IMR-90 (cell line): ENCODE data around the gene PTCHD4.

Source experiments
- CEBPB ChIP-seq: IDR thresholded peaks from 2 replicates; pipeline ENCODE4 v1.6.1; 2012; ENCODE audit warnings: low read depth, low read length, improper control_type of control experiment
- CHD1 ChIP-seq: IDR thresholded peaks from 2 replicates; pipeline ENCODE4 v1.6.1; 2012; ENCODE audit warnings: low read depth, low read length, improper control_type of control experiment
- CTCF ChIP-seq: conservative IDR thresholded peaks from 2 replicates; pipeline ENCODE4 v1.5.1; 2012; ENCODE audit warnings: mild to moderate bottlenecking, low read depth, low read length, improper control_type of control experiment
- FOS ChIP-seq: fragments of 150-350 bp; IDR thresholded peaks from 2 replicates; pipeline ENCODE4 v1.6.1; 2016; ENCODE audit warnings: low read depth, low read length
- MAFK ChIP-seq: IDR thresholded peaks from 2 replicates; pipeline ENCODE4 v1.6.1; 2012; ENCODE audit warnings: low read depth, low read length, improper control_type of control experiment
- POLR2A ChIP-seq: IDR thresholded peaks from 2 replicates; pipeline ENCODE4 v1.6.1; 2012; ENCODE audit warnings: mild to moderate bottlenecking, low read depth, low read length
- RCOR1 ChIP-seq: IDR thresholded peaks from 2 replicates; pipeline ENCODE4 v1.6.1; 2012; ENCODE audit warnings: mild to moderate bottlenecking, low read length, improper control_type of control experiment; ENCODE audit not compliant: insufficient replicate concordance
- RFX5 ChIP-seq: IDR thresholded peaks from 2 replicates; pipeline ENCODE4 v1.8.0; 2012; ENCODE audit warnings: low read depth, mild to moderate bottlenecking, low read length, moderate library complexity
- USF2 ChIP-seq: fragments of 150-350 bp; IDR thresholded peaks from 2 replicates; pipeline ENCODE4 v1.6.1; 2017; ENCODE audit warnings: mild to moderate bottlenecking, antibody characterized with exemption, low read length, low read depth

- no peak for TF ChIP-seq FOS
- TF ChIP-seq CTCF = no peak
- TF ChIP-seq MAFK = no peak
- TF ChIP-seq RFX5 = no peak
- no peak for TF ChIP-seq POLR2A
- no peak for TF ChIP-seq USF2
- TF ChIP-seq CHD1 = no peak
- no peak for TF ChIP-seq CEBPB
- TF ChIP-seq RCOR1 = no peak
Observed at GRCh38 chr6:48113130-48113529, 2.1 kb upstream of the PTCHD4 start.
